ENCODE data around the gene RALY. TPM values are rescaled to one million over a fixed set of nuclear protein-coding genes. Genes with fewer than 3 reads are reported as not detected.

RALY gene
- total RNA-seq, 2 experiments from 2014 or later: 136 to 163 TPM

DNA sequence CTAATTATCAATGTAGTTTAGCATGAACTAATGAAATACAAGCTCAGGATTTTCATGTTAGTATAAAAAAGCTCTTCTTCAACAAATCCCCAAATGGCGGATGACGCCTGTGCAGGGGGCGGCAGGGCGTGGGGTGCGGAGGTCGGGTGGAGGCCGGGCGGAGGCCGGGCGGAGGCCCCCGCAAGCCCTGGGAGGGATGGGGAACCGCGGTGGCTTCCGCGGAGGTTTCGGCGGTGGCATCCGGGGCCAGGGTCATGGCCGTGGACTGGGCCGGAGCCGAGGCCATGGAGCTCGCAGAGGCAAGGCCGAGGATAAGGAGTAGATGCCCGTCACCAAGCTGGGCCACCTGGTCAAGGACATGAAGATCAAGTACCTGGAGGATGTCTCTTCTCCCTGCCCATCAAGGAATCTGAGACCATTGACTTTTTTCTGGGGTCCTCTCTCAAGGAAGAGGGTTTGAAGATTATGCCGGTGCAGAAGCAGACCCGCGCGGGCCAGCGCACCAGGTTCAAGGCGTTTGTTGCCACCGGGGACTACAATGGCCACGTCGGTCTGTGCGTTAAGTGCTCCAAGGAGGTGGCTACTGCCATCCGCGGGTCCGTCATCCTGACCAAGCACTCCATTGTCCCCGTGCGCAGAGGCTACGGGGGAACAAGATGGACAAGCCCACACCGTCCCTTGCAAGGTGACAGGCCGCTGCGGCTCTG is 128.7 kb downstream of the RALY start:
- intact Hi-C loops (cut with micrococcal nuclease; ENCODE audit: unreplicated experiment): no loop called here
- POLR2A ChIA-PET: interaction anchor here (0.9 to 1.0 kb wide), 2 partner anchors 10 kb away, joined by 5 to 6 read pairs; partner anchors contain the start of gene EIF2S2
- no peak overlapping the region for H3K4me2 ChIP-seq (ENCODE audit: low read length)

GRCh38 chr20:34123309-34123708 is 129.6 kb downstream of the RALY start:
- Histone ChIP-seq H3K36me3 (ENCODE audit: insufficient read depth, low read length) (no peaks in the 10 kb centered on the region), H3K9me2 (ENCODE audit: insufficient read depth, low read length) (no peaks in the 10 kb centered on the region), H3K27ac (ENCODE audit: low read depth, low read length, poor library complexity, severe bottlenecking) (no peak overlapping the region), H3K79me2 (ENCODE audit: insufficient read depth, low read depth, low read length) (no peaks in the 10 kb centered on the region), H3K9me3 (ENCODE audit: low read length) (no peaks in the 10 kb centered on the region), H2AFZ (ENCODE audit: low read length) (no peak overlapping the region), H4K20me1 (ENCODE audit: insufficient read depth, low read length) (no peaks in the 10 kb centered on the region), H3K4me2 (ENCODE audit: low read length) (no peak overlapping the region), H3K4me1 (ENCODE audit: insufficient read depth, low read length, poor library complexity, severe bottlenecking) (peaks cover 15% of the 10 kb centered on the region), H3K4me3 (ENCODE audit: low read depth, low read length, poor library complexity, severe bottlenecking) (no peak overlapping the region)
- no TSS peak for BruUV-seq (replicated peaks)
- intact Hi-C loops (cut with micrococcal nuclease; ENCODE audit: unreplicated experiment): no loop called here
- no peak for DNase-seq (ENCODE audit: low spot score)
- ChIA-PET POLR2A (interaction anchor here (0.9 kb wide), 2 partner anchors 11 to 16 kb away, joined by 3 to 5 read pairs; partner anchors contain the start of gene EIF2S2), CTCF (ENCODE audit: unreplicated experiment) (no interaction called here)
- no peak for TF ChIP-seq EZH2phosphoT487 (IDR thresholded peaks at IDR 0.05; ENCODE audit: borderline replicate concordance, low read depth, low read length)
- TF ChIP-seq, protein P1, sequence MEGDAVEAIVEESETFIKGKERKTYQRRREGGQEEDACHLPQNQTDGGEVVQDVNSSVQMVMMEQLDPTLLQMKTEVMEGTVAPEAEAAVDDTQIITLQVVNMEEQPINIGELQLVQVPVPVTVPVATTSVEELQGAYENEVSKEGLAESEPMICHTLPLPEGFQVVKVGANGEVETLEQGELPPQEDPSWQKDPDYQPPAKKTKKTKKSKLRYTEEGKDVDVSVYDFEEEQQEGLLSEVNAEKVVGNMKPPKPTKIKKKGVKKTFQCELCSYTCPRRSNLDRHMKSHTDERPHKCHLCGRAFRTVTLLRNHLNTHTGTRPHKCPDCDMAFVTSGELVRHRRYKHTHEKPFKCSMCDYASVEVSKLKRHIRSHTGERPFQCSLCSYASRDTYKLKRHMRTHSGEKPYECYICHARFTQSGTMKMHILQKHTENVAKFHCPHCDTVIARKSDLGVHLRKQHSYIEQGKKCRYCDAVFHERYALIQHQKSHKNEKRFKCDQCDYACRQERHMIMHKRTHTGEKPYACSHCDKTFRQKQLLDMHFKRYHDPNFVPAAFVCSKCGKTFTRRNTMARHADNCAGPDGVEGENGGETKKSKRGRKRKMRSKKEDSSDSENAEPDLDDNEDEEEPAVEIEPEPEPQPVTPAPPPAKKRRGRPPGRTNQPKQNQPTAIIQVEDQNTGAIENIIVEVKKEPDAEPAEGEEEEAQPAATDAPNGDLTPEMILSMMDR (conservative IDR thresholded peaks at IDR 0.05; ENCODE audit: low read length): no peak

More for the DNA sequence above, 128.7 kb downstream of the RALY start:
- no peaks in the 10 kb centered on the region for H3K9me3 ChIP-seq (ENCODE audit: low read length)
- no peak overlapping the region for H2AFZ ChIP-seq (ENCODE audit: low read length)
- H3K4me3 ChIP-seq (ENCODE audit: low read depth, low read length, poor library complexity, severe bottlenecking): no peak overlapping the region
- H3K4me1 ChIP-seq (ENCODE audit: insufficient read depth, low read length, poor library complexity, severe bottlenecking): peaks cover 15% of the 10 kb centered on the region
- BruUV-seq (replicated peaks): no TSS peak
- H3K36me3 ChIP-seq (ENCODE audit: insufficient read depth, low read length): no peaks in the 10 kb centered on the region
- no peak overlapping the region for H3K27ac ChIP-seq (ENCODE audit: low read depth, low read length, poor library complexity, severe bottlenecking)
- no peaks in the 10 kb centered on the region for H3K79me2 ChIP-seq (ENCODE audit: insufficient read depth, low read depth, low read length)
- TF ChIP-seq, protein P1 (conservative IDR thresholded peaks at IDR 0.05; ENCODE audit: low read length): no peak
- TF ChIP-seq EZH2phosphoT487 (IDR thresholded peaks at IDR 0.05; ENCODE audit: borderline replicate concordance, low read depth, low read length): no peak
- no peaks in the 10 kb centered on the region for H3K9me2 ChIP-seq (ENCODE audit: insufficient read depth, low read length)
- DNase-seq (ENCODE audit: low spot score): no peak
- no peaks in the 10 kb centered on the region for H4K20me1 ChIP-seq (ENCODE audit: insufficient read depth, low read length)
- CTCF ChIA-PET (ENCODE audit: unreplicated experiment): interaction anchor here (0.6 kb wide), 1 partner anchor 195 kb away, joined by 3 read pairs; no protein-coding TSS in a partner anchor
